HL-60/S4 treated with phorbol 12-myristate 13-acetate at 8.2 ng/mL for 4 days and 3 days (cell line): ENCODE results near the gene ADH1C.

Source experiments
- in situ Hi-C: fragments of 300-500 bp; cut with MboI; formaldehyde crosslinking; loops from 2 replicates; pipeline ENCODE4 v1.15.0; 2022; ENCODE audit warnings: low sequenced_read_pairs

The ADH1C gene

GRCh38 chr4:99305638-99306400 lies 46.7 kb downstream of the ADH1C start:
- in situ Hi-C loops = no loop called here

- in situ Hi-C loops = no loop called here
These were observed 51.0 kb downstream of the ADH1C start for GRCh38 chr4:99301376-99302164.

GRCh38 chr4:99300934-99301333 lies 51.6 kb downstream of the ADH1C start:
- in situ Hi-C loops = no loop called here

- in situ Hi-C loops = no loop called here
These were observed 59.2 kb downstream of the ADH1C start for GRCh38 chr4:99293357-99293756.

- in situ Hi-C loops = no loop called here
These were observed 61.4 kb downstream of the ADH1C start, which contains the start of gene ADH1A for GRCh38 chr4:99290848-99291786. ADH1A (minus strand) TSS chr4:99290985; CDS start chr4:99290914, 71 bp downstream.
